SU-DHL-6 (cell line): ENCODE measurements around the gene PICK1.

ENCODE experiments used
- H2AFZ ChIP-seq: fragments of 200-600 bp; sonication (generic); 2 replicates; pipeline ENCODE4 v1.6.1; 2014; ENCODE audit warnings: low read depth, mild to moderate bottlenecking, moderate library complexity, mixed read lengths, antibody characterized with exemption, low read length; ENCODE audit not compliant: severe bottlenecking
- H3F3A ChIP-seq: fragments of 200-600 bp; shearing (Covaris generic); 2 replicates; pipeline ENCODE4 v1.6.0; 2016; ENCODE audit warnings: antibody characterized with exemption, mild to moderate bottlenecking; ENCODE audit not compliant: insufficient read depth
- H3K27ac ChIP-seq: fragments of 200-600 bp; sonication (generic); 2 replicates; pipeline ENCODE4 v1.5.1; 2016; ENCODE audit warnings: low read depth, mild to moderate bottlenecking, low read length, moderate library complexity, mixed read lengths
- H3K27me3 ChIP-seq: fragments of 200-600 bp; sonication (generic), shearing (Covaris generic); 2 replicates; pipeline ENCODE4 v1.6.0; 2014; ENCODE audit warnings: mild to moderate bottlenecking, low read length
- H3K36me3 ChIP-seq: fragments of 200-600 bp; sonication (generic); 2 replicates; pipeline ENCODE4 v1.6.1; 2014; ENCODE audit warnings: mild to moderate bottlenecking, low read length, mixed read lengths
- H3K4me2 ChIP-seq: fragments of 300-600, 200-600 bp; shearing (Covaris generic), sonication (generic); 2 replicates; pipeline ENCODE4 v1.6.0; 2014; ENCODE audit warnings: low read length, low read depth, mild to moderate bottlenecking; ENCODE audit not compliant: poor library complexity, severe bottlenecking
- H3K4me3 ChIP-seq: fragments of 200-600 bp; sonication (generic); 2 replicates; pipeline ENCODE4 v1.5.1; 2014; ENCODE audit warnings: antibody characterized with exemption, low read length, mild to moderate bottlenecking, mixed read lengths; ENCODE audit not compliant: insufficient read depth, poor library complexity, severe bottlenecking
- H3K79me2 ChIP-seq: fragments of 200-600 bp; sonication (generic); 2 replicates; pipeline ENCODE4 v1.6.1; 2014; ENCODE audit warnings: mild to moderate bottlenecking, low read length, moderate library complexity; ENCODE audit not compliant: insufficient read depth
- H3K9ac ChIP-seq: fragments of 200-600 bp; sonication (generic); 2 replicates; pipeline ENCODE4 v1.7.0; 2014; ENCODE audit warnings: mild to moderate bottlenecking, low read length
- H3K9me2 ChIP-seq: fragments of 200-600 bp; sonication (generic); replicated peaks from 2 replicates; pipeline ENCODE4 v1.6.1; 2014; ENCODE audit warnings: low read length; ENCODE audit not compliant: insufficient read depth
- H3K9me3 ChIP-seq: fragments of 200-600 bp; sonication (generic); 2 replicates; pipeline ENCODE4 v1.6.1; 2014; ENCODE audit warnings: low read length, mixed read lengths; ENCODE audit not compliant: insufficient read depth
- H4K20me1 ChIP-seq: fragments of 200-600 bp; sonication (generic); 2 replicates; pipeline ENCODE4 v1.6.1; 2014; ENCODE audit warnings: low read depth, mild to moderate bottlenecking, antibody characterized with exemption, low read length, moderate library complexity, mixed read lengths
- CTCF ChIP-seq: fragments of 200-600 bp; sonication (generic); IDR thresholded peaks from one replicate; pipeline ENCODE4 v1.5.1; 2017; ENCODE audit warnings: antibody characterized with exemption, mild to moderate bottlenecking, low read length, moderate library complexity; ENCODE audit not compliant: insufficient read depth, poor library complexity, severe bottlenecking
- EZH2phosphoT487 ChIP-seq: fragments of 200-600 bp; sonication (generic), shearing (Covaris generic); conservative IDR thresholded peaks from 2 replicates; pipeline ENCODE4 v1.6.1; 2018; ENCODE audit warnings: mild to moderate bottlenecking, antibody characterized with exemption, low read length, moderate library complexity, mixed read lengths

The PICK1 gene

GRCh38 chr22:38083931-38084631, 26.9 kb downstream of the PICK1 start, which contains the start of gene SLC16A8:
SLC16A8 (minus strand) TSS chr22:38084184; CDS start chr22:38082873, 1,311 bp downstream.
- no peaks in the 10 kb centered on the region for H3K36me3 ChIP-seq
- no peak within 1 kb of the TSS for H2AFZ ChIP-seq
- no peaks in the 10 kb centered on the region for H3F3A ChIP-seq
- no peaks in the 10 kb centered on the region for H3K9me2 ChIP-seq
- no peak for TF ChIP-seq CTCF
- TF ChIP-seq EZH2phosphoT487 = no peak
- H3K4me2 ChIP-seq = no peak within 1 kb of the TSS
- H3K9ac ChIP-seq = no peak within 1 kb of the TSS
- no peak within 1 kb of the TSS for H3K4me3 ChIP-seq
- no peaks in the 10 kb centered on the region for H3K9me3 ChIP-seq
- no peaks in the 10 kb centered on the region for H4K20me1 ChIP-seq
- H3K27ac ChIP-seq = no peak within 1 kb of the TSS
- H3K27me3 ChIP-seq = no peaks in the 10 kb centered on the region
- no peaks in the 10 kb centered on the region for H3K79me2 ChIP-seq

GRCh38 chr22:38085056-38085455, 27.9 kb downstream of the PICK1 start:
- Histone ChIP-seq H3K27ac (no peak overlapping the region), H3K27me3 (no peaks in the 10 kb centered on the region), H3K9me3 (no peaks in the 10 kb centered on the region)

GRCh38 chr22:38085501-38085900, 28.3 kb downstream of the PICK1 start:
- H3K9me3 ChIP-seq = no peaks in the 10 kb centered on the region
- H3K27ac ChIP-seq = no peak overlapping the region
- H3K9me2 ChIP-seq = no peaks in the 10 kb centered on the region
- no peak overlapping the region for H2AFZ ChIP-seq
- no peaks in the 10 kb centered on the region for H4K20me1 ChIP-seq
- no peaks in the 10 kb centered on the region for H3K36me3 ChIP-seq
- no peaks in the 10 kb centered on the region for H3F3A ChIP-seq
- H3K79me2 ChIP-seq = no peaks in the 10 kb centered on the region
- no peak overlapping the region for H3K4me2 ChIP-seq
- no peak for TF ChIP-seq EZH2phosphoT487
- no peak for TF ChIP-seq CTCF
- no peak overlapping the region for H3K4me3 ChIP-seq
- H3K9ac ChIP-seq = no peak overlapping the region
- H3K27me3 ChIP-seq = no peaks in the 10 kb centered on the region

More at GRCh38 chr22:38085056-38085455, 27.9 kb downstream of the PICK1 start:
- Histone ChIP-seq H3K36me3 (no peaks in the 10 kb centered on the region), H3K79me2 (no peaks in the 10 kb centered on the region), H3K4me3 (no peak overlapping the region), H3K4me2 (no peak overlapping the region), H2AFZ (no peak overlapping the region), H3K9me2 (no peaks in the 10 kb centered on the region), H3K9ac (no peak overlapping the region), H3F3A (no peaks in the 10 kb centered on the region), H4K20me1 (no peaks in the 10 kb centered on the region)
- TF ChIP-seq CTCF (no peak), EZH2phosphoT487 (no peak)
